ENCODE data around the gene RAD9B. TPM values are rescaled to one million over a fixed set of nuclear protein-coding genes. Genes with fewer than 3 reads are reported as not detected.

RAD9B gene
- total RNA-seq, 2 experiments from 2014 or later, result 0.31 to 0.63 TPM

DNA sequence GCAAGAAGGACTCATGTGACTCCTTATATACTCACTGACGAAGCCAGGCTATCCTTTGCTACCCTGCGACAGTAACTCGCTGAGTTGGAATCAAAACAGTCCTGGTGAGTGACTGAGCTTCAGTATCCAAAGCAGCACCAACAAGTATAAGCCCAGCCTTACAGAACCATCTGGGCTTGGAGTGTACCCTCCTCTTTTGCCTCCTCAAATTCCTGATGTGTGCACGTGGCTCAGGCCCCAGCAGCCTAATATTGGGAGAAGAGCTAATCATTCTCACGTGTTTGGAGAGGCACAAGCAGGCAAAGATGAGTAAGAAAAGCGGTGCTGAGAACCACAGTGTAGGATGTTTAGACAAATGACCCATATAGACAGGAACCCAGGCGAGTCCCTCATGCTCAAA, 46.5 kb downstream of the RAD9B start:
- H3K27me3 ChIP-seq (ENCODE audit: control insufficient read depth in 1 of 2, insufficient read depth in 2 of 2, low read length in 2 of 2), result no peaks in the 10 kb centered on the region
- Mint-ChIP-seq H3K9me3 (no peaks in the 10 kb centered on the region), H3K36me3 (ENCODE audit: low read depth) (peaks cover 77% of the 10 kb centered on the region), H3K27me3 (no peaks in the 10 kb centered on the region), H3K4me3 (no peak overlapping the region), H3K4me1 (ENCODE audit: low read depth) (peaks cover 39% of the 10 kb centered on the region), H3K27ac (no peak overlapping the region)
- TF ChIP-seq, protein P1, sequence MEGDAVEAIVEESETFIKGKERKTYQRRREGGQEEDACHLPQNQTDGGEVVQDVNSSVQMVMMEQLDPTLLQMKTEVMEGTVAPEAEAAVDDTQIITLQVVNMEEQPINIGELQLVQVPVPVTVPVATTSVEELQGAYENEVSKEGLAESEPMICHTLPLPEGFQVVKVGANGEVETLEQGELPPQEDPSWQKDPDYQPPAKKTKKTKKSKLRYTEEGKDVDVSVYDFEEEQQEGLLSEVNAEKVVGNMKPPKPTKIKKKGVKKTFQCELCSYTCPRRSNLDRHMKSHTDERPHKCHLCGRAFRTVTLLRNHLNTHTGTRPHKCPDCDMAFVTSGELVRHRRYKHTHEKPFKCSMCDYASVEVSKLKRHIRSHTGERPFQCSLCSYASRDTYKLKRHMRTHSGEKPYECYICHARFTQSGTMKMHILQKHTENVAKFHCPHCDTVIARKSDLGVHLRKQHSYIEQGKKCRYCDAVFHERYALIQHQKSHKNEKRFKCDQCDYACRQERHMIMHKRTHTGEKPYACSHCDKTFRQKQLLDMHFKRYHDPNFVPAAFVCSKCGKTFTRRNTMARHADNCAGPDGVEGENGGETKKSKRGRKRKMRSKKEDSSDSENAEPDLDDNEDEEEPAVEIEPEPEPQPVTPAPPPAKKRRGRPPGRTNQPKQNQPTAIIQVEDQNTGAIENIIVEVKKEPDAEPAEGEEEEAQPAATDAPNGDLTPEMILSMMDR (IDR thresholded peaks at IDR 0.05), result no peak
- peaks cover 7% of the 10 kb centered on the region for H3K4me1 ChIP-seq (ENCODE audit: insufficient read depth, low read length)
- H3K9me3 ChIP-seq (ENCODE audit: control insufficient read depth in 1 of 2, insufficient read depth in 1 of 2, low read length in 2 of 2), result no peaks in the 10 kb centered on the region
- ATAC-seq (ENCODE audit: poor library complexity) (no peak), DNase-seq (no peak)
- peaks cover 54% of the 10 kb centered on the region for H3K36me3 ChIP-seq (ENCODE audit: insufficient read depth, low read length)
- H3K4me3 ChIP-seq (ENCODE audit: low read length), result no peak overlapping the region
- POLR2A ChIA-PET, result interaction anchor here (0.7 kb wide), 1 partner anchor 52 kb away, joined by 3 read pairs; no protein-coding TSS in a partner anchor
- CTCF ChIA-PET, result interaction anchor here (1.7 to 3.4 kb wide), 4 partner anchors 51 to 99 kb away, joined by 5 to 16 read pairs (median 8); partner anchors contain the start of genes ARPC3, FAM216A and GPN3
- no peak overlapping the region for H3K27ac ChIP-seq (ENCODE audit: low read depth in 1 of 2, low read length in 2 of 2)
- intact Hi-C loops (cut with DNase I, micrococcal nuclease), result no loop called here

DNA sequence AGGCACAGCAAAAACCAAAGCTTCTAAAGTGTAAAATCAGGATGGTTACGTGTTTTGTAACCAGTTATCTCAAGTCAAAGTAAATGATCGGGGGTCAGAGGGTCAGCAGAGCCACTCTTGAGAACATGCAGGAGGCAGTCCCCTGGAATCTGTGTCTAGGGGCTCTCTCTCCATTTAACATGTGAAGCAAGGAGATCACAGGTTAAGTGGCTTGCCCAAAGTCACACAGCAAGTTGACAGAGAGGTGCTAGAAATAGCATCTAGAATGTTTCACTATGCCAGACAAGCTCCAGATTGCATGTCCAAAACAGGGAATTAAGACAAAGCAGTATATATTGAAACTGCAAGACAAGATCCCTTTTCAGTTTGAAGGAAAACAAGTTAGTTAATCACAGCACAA, 47.6 kb downstream of the RAD9B start:
- ATAC-seq (ENCODE audit: poor library complexity) (no peak), DNase-seq (no peak)
- Mint-ChIP-seq H3K27ac (no peak overlapping the region), H3K4me1 (ENCODE audit: low read depth) (peaks cover 43% of the 10 kb centered on the region), H3K27me3 (no peaks in the 10 kb centered on the region), H3K36me3 (ENCODE audit: low read depth) (peaks cover 70% of the 10 kb centered on the region), H3K4me3 (no peak overlapping the region), H3K9me3 (no peaks in the 10 kb centered on the region)
- TF ChIP-seq, protein P1 (IDR thresholded peaks at IDR 0.05), result no peak
- H3K9me3 ChIP-seq (ENCODE audit: control insufficient read depth in 1 of 2, insufficient read depth in 1 of 2, low read length in 2 of 2), result no peaks in the 10 kb centered on the region
- peaks cover 46% of the 10 kb centered on the region for H3K36me3 ChIP-seq (ENCODE audit: insufficient read depth, low read length)
- H3K27me3 ChIP-seq (ENCODE audit: control insufficient read depth in 1 of 2, insufficient read depth in 2 of 2, low read length in 2 of 2), result no peaks in the 10 kb centered on the region
- no peak overlapping the region for H3K27ac ChIP-seq (ENCODE audit: low read depth in 1 of 2, low read length in 2 of 2)
- peaks cover 11% of the 10 kb centered on the region for H3K4me1 ChIP-seq (ENCODE audit: insufficient read depth, low read length)
- ChIA-PET CTCF (interaction anchor here (1.5 to 3.4 kb wide), 4 partner anchors 51 to 100 kb away, joined by 5 to 16 read pairs (median 9); partner anchors contain the start of genes ARPC3, FAM216A and GPN3), POLR2A (no interaction called here)
- H3K4me3 ChIP-seq (ENCODE audit: low read length), result no peak overlapping the region
- intact Hi-C loops (cut with DNase I, micrococcal nuclease), result loop anchor here (2.0 to 5.0 kb wide), 4 partner anchors 37 to 278 kb away; partner anchors contain the start of gene ARPC3 (in 1 of the 2)

DNA sequence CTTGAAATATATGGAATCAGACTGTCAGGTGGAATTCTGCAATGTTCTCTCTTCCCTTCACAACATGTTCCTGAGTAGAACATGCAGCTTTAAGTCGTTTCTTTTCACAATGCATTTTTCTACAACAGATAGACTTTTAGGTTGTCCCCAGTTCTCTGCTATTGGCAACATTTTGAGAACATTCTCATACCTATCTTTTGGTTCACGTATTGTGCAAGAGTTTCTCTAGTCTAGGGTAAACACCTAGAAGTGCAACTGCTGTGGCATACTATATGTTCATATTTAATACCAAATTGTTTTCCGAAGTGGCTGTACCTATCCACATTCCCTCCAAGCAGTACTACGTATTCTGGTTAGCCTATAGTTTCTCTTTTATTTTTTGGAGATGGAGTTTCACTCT, 48.9 kb downstream of the RAD9B start:
- ChIA-PET CTCF (interaction anchor here (0.9 to 4.7 kb wide), 6 partner anchors 10 to 101 kb away, joined by 3 to 112 read pairs (median 8); partner anchors contain the start of gene ARPC3), POLR2A (interaction anchor here (1.8 kb wide), 1 partner anchor 83 kb away, joined by 7 read pairs; the partner anchor contains the start of genes FAM216A and GPN3)
- Histone ChIP-seq H3K27me3 (ENCODE audit: control insufficient read depth in 1 of 2, insufficient read depth in 2 of 2, low read length in 2 of 2) (no peaks in the 10 kb centered on the region), H3K4me1 (ENCODE audit: insufficient read depth, low read length) (peaks cover 11% of the 10 kb centered on the region), H3K27ac (ENCODE audit: low read depth in 1 of 2, low read length in 2 of 2) (no peak overlapping the region), H3K9me3 (ENCODE audit: control insufficient read depth in 1 of 2, insufficient read depth in 1 of 2, low read length in 2 of 2) (no peaks in the 10 kb centered on the region), H3K4me3 (ENCODE audit: low read length) (no peak overlapping the region), H3K36me3 (ENCODE audit: insufficient read depth, low read length) (peaks cover 36% of the 10 kb centered on the region)
- Mint-ChIP-seq H3K36me3 (ENCODE audit: low read depth) (peaks cover 60% of the 10 kb centered on the region), H3K9me3 (no peaks in the 10 kb centered on the region), H3K27ac (no peak overlapping the region), H3K4me1 (ENCODE audit: low read depth) (peaks cover 51% of the 10 kb centered on the region), H3K27me3 (no peaks in the 10 kb centered on the region), H3K4me3 (no peak overlapping the region)
- no peak for DNase-seq
- intact Hi-C loops (cut with DNase I, micrococcal nuclease), result loop anchor here (2.0 to 5.0 kb wide), 4 partner anchors 39 to 276 kb away; partner anchors contain the start of gene ARPC3 (in 1 of the 2)
- no peak for ATAC-seq (ENCODE audit: poor library complexity)
- TF ChIP-seq, protein P1 (IDR thresholded peaks at IDR 0.05), result no peak

Other genes starting within 250 kb of the RAD9B start
- gene ATP2A2, start 221.1 kb upstream of the RAD9B start, total RNA-seq, result 100 to 1,000 TPM; 113 to 117 TPM
- 10 to 100 TPM; 16.4 to 18.2 TPM for gene ANAPC7, start 98.6 kb upstream of the RAD9B start, total RNA-seq
- gene ARPC3, start 52.0 kb upstream of the RAD9B start, total RNA-seq, result 100 to 1,000 TPM; 120 to 124 TPM
- gene GPN3, start 34.1 kb upstream of the RAD9B start, total RNA-seq, result 1 to 10 TPM; 2.7 to 2.8 TPM
- 1 to 10 TPM; 5.5 to 7.4 TPM for gene FAM216A, start 33.5 kb upstream of the RAD9B start, total RNA-seq
- gene VPS29, start 220 bp upstream of the RAD9B start, total RNA-seq, result 10 to 100 TPM; 62.5 to 64.9 TPM
- 10 to 100 TPM; 53.8 to 54.8 TPM for gene PPTC7, start 81.0 kb downstream of the RAD9B start, total RNA-seq
- gene TCTN1, start 111.8 kb downstream of the RAD9B start, total RNA-seq, result 1 to 10 TPM; 5.0 to 5.5 TPM
- 1 to 10 TPM; 3.9 to 4.1 TPM for gene HVCN1, start 186.8 kb downstream of the RAD9B start, total RNA-seq
- 100 to 1,000 TPM; 146 to 150 TPM for gene PPP1CC, start 240.6 kb downstream of the RAD9B start, total RNA-seq

Data from CD4-positive, alpha-beta T cell (primary cell).